K562 treated with DMSO at 1 percent for 12 hours (cell line): Measurements from ENCODE around the gene IQCF6. TPM values are rescaled to one million over a fixed set of nuclear protein-coding genes. Genes with fewer than 3 reads are reported as not detected.

Experiments used
- total RNA-seq: library from RNA; unstranded; fragments of 300-600 nt; gene quantifications from 2 replicates; pipeline ENCODE4 v1.2.3, GENCODE V29; 2022; ENCODE audit not compliant: insufficient read depth

The IQCF6 gene
- total RNA-seq: not detected in 2 replicates

GRCh38 chr3:51779137-51779536 is at the start of gene IQCF6:
TSS of gene IQCF6 (minus strand) at chr3:51779237. CDS start at chr3:51779224, 13 bp downstream.

Other genes starting within 250 kb of the IQCF6 start
- 2.1 and 8.0 TPM in 2 replicates for gene RAD54L2, start 240.5 kb downstream of the IQCF6 start, total RNA-seq
- gene TEX264, start 108.0 kb downstream of the IQCF6 start, total RNA-seq: 40.3 and 42.6 TPM in 2 replicates
- gene GRM2, start 72.2 kb downstream of the IQCF6 start, total RNA-seq: 0.44 TPM in 1 of 2 replicates, not detected in the other
- gene IQCF2, start 82.4 kb upstream of the IQCF6 start, total RNA-seq: not detected in 2 replicates
- not detected in 2 replicates for gene IQCF5, start 96.4 kb upstream of the IQCF6 start, total RNA-seq
- not detected in 2 replicates for gene IQCF1, start 124.1 kb upstream of the IQCF6 start, total RNA-seq
- 13.1 and 22.7 TPM in 2 replicates for gene RRP9, start 162.7 kb upstream of the IQCF6 start, total RNA-seq
- 2.6 and 5.7 TPM in 2 replicates for gene PARP3, start 163.1 kb upstream of the IQCF6 start, total RNA-seq
- not detected in 2 replicates for gene GPR62, start 176.1 kb upstream of the IQCF6 start, total RNA-seq
- 10.2 and 14.6 TPM in 2 replicates for gene PCBP4, start 188.2 kb upstream of the IQCF6 start, total RNA-seq
- 44.1 and 66.9 TPM in 2 replicates for gene ABHD14B, start 194.8 kb upstream of the IQCF6 start, total RNA-seq
- gene ABHD14A, start 195.8 kb upstream of the IQCF6 start, total RNA-seq: 18.7 and 22.9 TPM in 2 replicates
- gene ACY1, start 204.3 kb upstream of the IQCF6 start, total RNA-seq: 37.6 and 46.6 TPM in 2 replicates
- 2,362 and 2,887 TPM in 2 replicates for gene RPL29, start 216.7 kb upstream of the IQCF6 start, total RNA-seq